ENCODE results near the gene CADPS.
A peak's percentile ranks its signal among the peaks of the same experiment; 100 is the strongest.

Gene CADPS

DNA sequence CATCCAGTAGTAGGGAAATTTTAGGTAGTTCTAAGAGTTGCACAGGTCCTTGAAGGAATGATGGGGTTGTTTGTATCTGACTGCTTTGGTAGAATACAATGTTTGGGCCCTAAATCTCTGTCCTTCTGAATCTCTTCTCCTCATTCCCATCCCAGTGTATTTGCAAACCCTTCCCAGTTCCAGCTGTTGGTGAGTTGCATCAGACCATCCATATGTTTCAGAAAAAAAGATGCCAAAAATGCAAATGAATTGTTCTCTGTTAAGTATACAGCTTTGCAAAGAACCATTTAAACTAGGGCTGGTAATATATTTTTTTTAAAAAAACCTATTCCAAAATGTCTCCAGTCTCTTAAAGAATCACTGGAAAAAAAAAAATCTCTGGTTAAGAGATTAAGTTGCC is 251.0 kb downstream of the CADPS start:
- no peak for DNase-seq

- DNase-seq: peak; percentile 3
Measured at GRCh38 chr3:62622553-62623174, 252.6 kb downstream of the CADPS start.

- DNase-seq: no peak
Measured at GRCh38 chr3:62621925-62622324, 253.3 kb downstream of the CADPS start.

- no peak for DNase-seq
Measured at GRCh38 chr3:62621176-62621575, 254.0 kb downstream of the CADPS start.

DNA sequence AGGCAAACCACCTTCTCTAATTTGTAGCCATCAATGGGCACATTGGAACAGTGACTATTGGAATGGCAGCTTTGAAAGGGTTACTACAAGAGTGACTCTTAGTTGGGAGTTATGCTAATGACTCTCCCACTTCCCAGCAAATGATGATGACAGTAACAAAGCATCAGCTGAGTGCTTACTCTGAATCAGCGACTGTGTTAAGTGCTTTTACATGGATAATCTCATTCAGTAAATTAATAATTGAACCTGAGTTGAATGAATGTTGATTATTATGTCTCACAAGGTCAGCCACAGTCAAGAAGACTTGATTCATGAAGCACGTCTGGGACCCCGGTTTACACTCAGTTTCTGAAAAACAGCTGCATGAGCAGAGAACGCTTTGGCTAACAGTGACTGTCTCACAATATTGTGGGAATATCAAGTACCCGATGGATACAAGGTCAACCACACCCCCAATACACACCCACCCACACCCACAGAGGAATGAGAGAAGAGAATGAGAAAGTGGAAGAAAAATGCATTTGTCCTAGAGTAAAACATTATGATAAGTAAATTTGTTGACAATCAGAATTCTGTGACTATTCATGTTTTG is 259.9 kb downstream of the CADPS start:
- no peak for DNase-seq

DNA sequence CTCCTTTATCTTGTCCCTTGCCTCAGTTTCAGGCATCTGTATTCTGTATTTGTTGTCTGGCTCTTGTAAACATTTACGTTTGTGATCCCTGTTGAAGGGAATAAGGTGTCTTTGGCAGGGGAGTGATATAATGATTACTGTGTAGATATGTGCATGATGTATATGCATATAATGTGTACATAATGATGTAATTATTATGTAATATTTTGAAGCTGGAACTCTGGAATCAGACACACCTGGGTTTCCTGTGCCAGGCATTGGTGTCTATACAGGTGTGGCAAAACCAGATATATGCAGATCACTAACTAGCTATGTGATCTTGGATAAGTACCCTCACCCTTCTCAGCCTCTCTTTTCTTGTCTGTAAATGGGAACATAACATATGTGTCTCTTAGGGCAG is 260.7 kb downstream of the CADPS start:
- DNase-seq: no peak

- DNase-seq: no peak
Measured at GRCh38 chr3:62611541-62612240, 263.5 kb downstream of the CADPS start.

DNA sequence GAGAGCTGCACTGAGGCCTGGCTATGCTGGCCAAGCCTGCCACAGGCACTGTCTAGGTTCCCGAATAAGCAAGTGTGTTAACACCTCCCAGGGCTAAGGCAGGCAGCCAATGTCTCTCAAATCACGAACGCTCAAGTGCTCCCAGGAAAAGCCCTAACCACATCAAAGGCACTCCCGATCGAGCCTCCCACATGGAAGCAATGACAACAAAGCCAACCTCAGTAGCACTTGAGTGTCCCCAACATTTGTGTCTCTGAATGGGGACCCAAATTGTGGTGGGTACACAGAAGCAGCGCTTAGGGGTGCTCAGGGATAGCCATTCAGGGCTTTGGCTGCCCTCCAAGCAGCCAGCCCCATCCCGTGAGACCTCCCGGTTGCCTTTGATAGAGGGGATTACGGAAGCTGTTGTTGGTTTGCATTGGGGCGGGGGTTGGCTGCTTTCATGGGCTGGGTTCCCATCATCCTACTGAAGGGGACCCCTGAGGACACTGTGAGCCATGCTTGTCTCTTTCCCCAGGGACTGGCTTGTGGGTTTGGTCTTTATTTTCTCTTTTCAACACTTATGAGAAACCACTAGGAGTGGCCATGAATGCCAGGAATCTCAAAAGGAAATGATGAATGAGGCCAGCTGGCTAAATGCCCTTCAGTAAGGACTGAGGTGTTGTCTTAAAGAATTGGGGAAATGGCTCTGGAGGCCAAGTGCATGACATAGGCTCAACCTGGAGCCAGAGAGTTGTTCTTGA is 267.8 kb downstream of the CADPS start:
- no peak for DNase-seq

DNA sequence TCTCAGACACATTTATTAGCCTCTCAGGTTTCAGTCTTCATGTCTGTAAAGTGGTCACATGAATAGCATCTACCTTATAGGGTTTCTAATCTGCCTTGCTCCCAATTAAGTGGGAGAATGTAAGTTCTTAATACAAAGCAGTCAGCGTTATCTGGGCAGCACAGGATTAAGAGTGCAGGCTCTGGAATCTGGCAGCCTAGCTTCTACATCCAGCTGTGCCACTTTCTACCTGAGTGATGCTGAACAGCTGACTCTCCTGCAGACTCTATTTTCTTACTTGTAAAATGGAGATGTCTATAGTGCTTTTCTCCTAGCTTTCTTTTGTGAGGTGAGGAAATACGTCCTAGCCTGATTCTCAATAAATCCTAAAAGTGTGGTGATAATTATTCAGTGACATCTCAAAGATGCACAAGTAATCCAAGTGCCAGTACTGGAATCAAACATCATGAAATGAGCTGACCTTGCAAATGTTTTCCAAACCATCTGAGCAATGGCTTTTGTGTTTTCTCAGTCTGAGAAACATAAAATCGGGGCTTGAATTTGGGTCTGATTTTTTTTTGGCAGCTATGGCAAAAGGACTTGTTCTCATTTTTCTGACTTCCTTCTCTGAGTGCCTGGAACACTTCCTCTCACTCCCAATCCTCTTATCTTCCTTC is 269.7 kb downstream of the CADPS start:
- no peak for DNase-seq

DNA sequence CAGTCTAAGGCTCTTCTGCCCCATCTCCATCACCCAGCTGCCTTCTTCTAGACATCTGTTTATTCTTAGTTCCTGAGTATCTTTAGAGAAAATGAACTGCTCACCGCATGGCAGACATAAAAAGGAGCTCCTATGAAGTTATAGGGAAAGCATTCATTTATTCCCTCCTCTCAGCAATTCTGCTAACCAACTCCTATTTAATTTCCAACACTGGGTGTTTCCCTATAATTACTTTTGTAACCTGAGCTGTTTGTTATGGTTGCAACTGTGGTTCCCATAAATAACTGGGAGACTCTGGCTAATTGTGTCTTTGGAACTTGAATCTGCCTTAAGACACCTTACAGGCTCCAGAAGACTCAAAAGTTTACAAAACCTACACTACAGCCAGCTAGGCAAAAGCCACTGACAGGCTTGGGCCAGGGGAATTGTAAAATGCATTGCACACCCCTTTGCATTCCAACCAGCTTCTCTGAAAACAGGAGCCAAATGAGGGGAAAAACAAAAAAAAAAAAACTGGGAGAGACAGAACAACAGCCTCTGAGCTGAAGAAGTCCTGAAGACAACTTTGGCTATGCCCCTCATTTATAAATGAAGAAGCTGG is 270.4 kb downstream of the CADPS start:
- DNase-seq: no peak

DNA sequence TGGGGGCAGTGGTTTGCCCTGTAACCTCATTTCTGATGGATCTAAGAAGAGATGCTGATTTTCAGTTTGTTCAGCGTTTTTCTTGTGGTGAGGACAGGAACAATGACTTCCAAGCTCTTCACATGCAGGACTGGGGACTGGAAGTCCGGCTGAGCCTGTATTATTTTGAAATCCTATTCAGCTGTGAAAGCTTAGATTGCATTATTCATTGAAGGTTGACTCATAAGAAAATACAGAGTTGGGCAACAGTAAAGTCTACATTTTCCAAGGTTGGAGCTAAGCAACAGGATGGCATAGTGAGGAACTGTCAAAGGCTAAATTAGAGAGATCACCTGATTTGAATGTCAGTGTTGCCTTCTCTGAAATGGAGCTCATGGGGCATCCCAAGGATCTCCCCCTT is 270.9 kb downstream of the CADPS start:
- DNase-seq: no peak

DNA sequence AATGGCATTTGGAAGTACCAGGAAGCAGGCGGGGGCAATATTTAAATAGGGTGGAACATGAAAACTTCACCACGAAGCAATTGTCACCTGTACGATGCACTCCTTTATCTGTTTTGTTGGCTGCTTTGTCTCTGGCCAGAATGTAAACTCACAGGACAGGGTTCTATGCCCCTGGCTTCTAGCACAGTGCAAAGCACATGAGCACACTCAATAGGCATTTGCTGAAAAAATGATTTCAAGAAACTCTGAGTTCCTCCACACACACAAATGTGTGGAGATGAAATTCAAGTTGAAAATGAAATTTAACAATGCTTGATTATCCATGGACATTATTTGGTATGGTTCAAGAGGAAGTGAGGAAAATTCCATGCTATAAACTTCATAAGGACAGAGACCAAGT is 272.2 kb downstream of the CADPS start:
- DNase-seq: no peak

DNA sequence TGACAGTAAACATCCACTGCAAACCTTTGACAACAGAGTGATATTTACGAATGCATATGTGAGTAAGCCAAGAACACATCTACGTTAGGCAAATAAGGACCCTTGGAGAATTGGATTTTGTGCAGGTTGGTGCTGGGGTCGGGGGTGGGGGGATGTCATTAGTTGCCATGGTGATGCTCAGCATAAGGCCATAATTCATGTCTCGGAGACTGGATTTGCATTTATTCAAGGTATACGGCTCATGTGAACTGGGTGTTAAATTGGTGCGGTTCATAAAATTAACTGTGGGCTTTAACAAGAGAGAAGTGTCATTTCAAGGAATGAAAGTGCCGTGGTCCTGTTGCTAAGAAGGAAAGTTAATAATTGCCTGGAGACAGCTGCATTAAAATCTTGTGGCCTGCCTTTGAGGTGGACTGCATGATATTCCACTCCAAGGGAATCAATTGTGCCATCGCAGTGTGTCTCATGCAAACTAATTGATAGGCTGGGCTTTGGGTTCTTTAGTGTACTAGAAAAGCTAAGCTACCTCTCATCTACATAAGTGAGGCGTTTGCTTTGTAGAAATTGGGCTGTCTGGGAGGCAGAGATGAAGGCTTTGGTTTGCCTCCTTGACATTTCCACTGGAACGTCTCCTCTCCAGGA is 273.0 kb downstream of the CADPS start:
- no peak for DNase-seq

- no peak for DNase-seq
Measured at GRCh38 chr3:62601238-62602070, 273.8 kb downstream of the CADPS start.

DNA sequence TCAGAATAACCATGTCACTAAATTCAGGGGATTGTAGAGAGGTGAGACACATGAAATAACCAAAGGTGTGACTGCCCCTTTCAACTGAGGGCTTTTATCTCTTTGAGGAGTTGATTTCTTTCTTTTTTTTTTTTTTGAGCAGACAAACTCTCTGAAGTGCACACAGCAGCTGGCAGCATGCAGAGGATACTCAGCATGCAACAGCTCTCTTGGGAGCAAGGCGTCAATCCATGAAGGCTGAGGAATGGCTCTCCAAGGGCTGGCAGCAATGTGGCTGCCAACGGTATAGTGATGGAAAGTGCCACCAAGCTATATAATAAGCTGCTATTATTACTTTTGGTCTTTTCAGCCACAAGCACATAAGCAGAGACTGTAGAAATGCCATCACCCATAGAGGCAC is 275.2 kb downstream of the CADPS start:
- DNase-seq: no peak

DNA sequence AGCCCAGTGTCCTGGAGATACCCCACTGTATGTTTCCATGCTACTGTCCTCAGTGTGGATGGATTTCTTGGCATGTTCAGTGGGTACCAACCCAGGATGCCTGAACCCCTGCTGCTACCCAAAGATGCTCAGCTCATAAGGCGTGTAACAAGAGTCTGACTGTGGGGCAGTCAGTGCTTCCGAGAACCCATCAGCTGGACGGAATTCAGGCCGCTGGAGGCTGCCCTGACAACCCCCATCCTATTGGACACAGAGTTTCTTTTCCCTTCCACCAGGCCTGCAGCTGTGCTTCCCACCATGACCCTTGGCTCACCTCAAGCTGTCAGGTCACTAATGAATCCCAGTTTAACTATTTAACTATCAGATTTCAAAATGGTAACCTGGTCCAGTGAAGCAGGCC is 277.7 kb downstream of the CADPS start:
- DNase-seq: no peak

DNA sequence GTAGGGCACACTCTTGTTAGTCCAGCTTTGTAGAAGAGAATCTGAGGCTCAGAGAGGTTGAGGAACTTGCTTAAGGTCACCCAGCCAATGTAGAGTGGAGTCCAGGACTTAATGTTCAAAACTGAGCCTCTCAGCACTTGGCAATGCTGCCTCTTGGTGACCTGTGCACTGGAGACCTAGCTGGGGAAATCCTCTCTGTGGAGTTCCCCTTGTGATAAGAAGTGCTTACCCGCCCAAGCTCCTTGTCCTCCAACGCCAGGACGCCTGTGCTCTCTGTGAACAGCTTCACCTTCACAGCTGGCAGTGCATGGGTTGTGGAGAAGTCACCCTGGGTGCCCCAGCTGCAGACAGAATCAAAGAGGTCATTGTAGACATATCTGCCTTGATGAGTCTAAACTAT is 282.8 kb downstream of the CADPS start:
- DNase-seq: no peak

DNA sequence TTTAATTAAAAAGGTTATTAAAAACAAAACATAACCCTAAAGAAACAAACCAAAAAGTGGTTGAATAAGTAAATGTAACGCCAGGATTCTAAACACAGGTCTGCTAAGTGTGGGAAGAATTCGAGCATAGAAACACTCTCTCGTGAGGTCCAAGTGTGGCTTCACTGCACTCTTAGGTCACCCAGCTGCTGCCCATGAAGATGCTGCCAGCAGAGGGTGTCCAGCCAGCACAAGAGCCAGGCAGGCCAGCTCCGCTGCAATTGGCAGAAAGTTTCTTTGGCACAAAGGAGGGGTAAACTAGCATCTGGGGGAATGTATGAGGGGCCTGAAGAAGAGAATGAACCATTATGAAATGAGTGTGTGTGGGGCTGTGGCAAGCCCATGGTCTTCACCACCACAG is 286.1 kb downstream of the CADPS start:
- no peak for DNase-seq

- DNase-seq: no peak
Measured at GRCh38 chr3:62587579-62588031, 287.6 kb downstream of the CADPS start.

DNA sequence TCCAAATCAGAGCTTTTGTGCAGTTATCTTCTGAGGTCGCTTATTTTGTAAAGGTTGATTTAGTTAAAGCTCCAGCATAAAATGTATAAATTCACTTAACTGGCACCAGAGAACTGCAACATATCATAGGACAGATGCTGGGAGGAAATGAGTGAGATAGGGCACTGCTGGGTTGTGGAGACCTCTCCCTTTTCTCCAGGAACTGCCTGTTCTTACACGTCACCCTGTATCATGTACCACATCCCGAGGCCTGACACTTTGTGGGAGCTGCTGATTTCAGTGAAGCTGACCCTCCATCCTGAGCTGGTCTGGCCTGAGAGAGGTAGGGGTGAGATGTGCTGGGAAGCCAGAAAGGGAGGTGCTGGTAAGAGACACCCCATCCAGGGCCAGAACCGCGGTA is 288.0 kb downstream of the CADPS start:
- DNase-seq: no peak

GRCh38 chr3:62586356-62586755 is 288.9 kb downstream of the CADPS start:
- DNase-seq: no peak

Measured in GF-D8 (cell line).